GM23248 (cell line): ENCODE results near the gene STRA8.

Source experiments
- EZH2 ChIP-seq: fragments of 200-600 bp; sonication (generic); IDR thresholded peaks from 2 replicates; pipeline ENCODE4 v1.6.1; 2018; ENCODE audit warnings: antibody characterized with exemption, mild to moderate bottlenecking; ENCODE audit not compliant: insufficient read depth, poor library complexity, severe bottlenecking
- EZH2phosphoT487 ChIP-seq: fragments of 200-600 bp; sonication (generic); IDR thresholded peaks from 2 replicates; pipeline ENCODE4 v1.6.1; 2018; ENCODE audit warnings: antibody characterized with exemption, moderate library complexity, mild to moderate bottlenecking, low read depth; ENCODE audit not compliant: insufficient read depth

DNA sequence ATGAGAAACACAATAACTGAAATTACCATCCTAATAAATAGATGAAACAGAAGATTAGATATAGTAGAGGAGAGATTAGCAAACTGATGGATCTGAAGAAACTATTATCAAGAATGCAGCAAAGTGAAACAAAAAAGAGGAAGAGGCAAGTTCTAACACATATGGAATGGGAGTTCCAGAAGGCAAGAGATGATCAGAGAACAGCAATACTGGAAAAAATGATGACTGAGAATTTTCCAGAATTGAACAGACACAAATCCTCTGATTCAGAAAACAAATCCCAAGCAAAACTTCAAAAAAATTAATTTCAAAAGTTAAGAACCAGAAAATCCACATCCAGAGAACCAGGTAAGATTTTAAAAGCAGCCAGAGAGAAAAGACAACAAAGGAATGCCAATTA is 42.9 kb upstream of the STRA8 start:
- TF ChIP-seq EZH2phosphoT487 (no peak), EZH2 (no peak)
